ENCODE data around the gene TMEM269.
"Not testable (repeated sequence)": the region's sequence is repeated elsewhere in the genome, so short reads cannot be mapped to it uniquely, and the experiment has no call there.

The TMEM269 gene

DNA sequence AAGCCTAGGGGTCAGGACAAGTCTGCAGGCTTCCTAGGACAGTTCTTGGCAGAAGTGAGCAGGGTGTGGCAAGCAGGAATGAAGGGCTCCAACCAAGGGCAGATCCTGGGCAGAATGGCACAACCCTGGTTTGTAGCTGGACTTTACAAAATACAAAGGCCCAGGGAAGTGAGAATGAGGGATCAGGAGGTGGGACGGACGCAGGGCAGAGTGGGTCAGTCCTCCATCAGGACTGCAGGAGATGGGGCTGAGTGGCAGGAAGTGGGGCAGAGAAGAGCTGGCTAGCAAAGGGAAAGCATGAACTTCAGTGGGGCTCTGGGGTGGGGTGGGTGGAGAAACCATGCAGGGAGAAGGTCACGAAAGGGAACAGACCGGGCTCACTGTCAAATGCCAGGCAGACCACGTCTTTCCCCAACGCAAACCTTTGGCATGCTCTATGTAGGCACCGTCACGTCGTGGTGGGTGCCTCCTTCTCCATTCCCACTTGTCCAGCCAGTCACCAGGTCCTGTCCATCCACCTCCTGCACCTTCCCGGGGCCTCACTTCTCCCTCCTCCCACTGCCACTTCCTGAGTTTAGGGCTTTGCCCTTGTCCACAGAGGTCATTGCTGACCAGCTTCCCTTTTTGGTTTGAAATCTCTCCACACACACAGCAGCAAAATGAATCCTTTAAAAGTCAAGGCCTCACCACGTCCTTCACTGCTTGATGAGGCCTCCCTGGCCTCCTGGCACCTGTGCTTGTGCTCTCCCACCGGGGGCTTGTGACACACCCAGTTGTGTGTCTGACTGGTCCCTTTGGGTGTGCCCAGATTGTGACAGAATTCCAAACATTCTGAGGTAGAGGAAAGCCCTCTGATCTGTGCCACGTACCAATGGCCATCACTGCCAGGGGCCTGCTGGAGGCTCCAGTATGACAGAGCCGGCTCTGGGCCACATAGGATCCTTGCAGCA is 36.1 kb upstream of the TMEM269 start:
- Histone ChIP-seq H3K4me1 (ENCODE audit: control insufficient read depth, insufficient read depth, low read length) (no peaks in the 10 kb centered on the region), H3K4me3 (ENCODE audit: low read depth, low read length) (no peak overlapping the region), H3K36me3 (ENCODE audit: control insufficient read depth in 2 of 2, insufficient read depth in 1 of 2, low read length in 2 of 2) (peaks cover 3 to 74% of the 10 kb centered on the region in 2 experiments; a peak in 2 of 3 replicates), H3K9me3 (ENCODE audit: control insufficient read depth, insufficient read depth, low read depth, low read length) (no peaks in the 10 kb centered on the region), H3K27ac (ENCODE audit: extremely low read depth, low read depth, low read length) (no peak overlapping the region)
- ChIA-PET POLR2A (no interaction called here), CTCF (interaction anchor here (0.9 to 1.6 kb wide), 4 partner anchors 11 to 210 kb away, joined by 3 to 6 read pairs (median 3); no protein-coding TSS in a partner anchor)
- TF ChIP-seq ZBTB21 (tag by site-specific recombination; IDR thresholded peaks at IDR 0.05) = no peak
- no peak for TF ChIP-seq SP3 (tag by site-specific recombination; IDR thresholded peaks at IDR 0.05)
- TF ChIP-seq ZFHX2 (tag by site-specific recombination; conservative IDR thresholded peaks at IDR 0.05) = no peak
- no peak for TF ChIP-seq ZBTB8A (tag by site-specific recombination; IDR thresholded peaks at IDR 0.05)

DNA sequence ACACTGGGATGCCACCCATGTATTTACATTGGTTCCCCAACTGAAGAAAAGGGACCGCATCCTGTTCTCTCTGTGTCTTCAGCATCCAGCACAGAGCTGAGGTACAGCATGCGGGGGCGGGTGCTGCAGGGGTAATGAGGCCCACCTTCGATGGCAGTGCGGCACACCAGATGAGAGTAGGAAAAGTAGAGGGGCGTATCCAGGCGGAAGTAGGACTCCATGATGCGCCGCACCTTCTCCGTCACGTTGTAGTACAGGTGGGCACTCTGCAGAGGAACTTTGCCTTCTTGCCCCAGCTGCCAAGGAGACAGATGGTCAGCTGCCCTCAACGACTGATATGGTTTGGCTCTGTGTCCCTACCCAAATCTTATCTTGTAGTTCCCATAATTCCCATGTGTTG is 34.8 kb upstream of the TMEM269 start:
- POLR2A ChIA-PET = no interaction called here

DNA sequence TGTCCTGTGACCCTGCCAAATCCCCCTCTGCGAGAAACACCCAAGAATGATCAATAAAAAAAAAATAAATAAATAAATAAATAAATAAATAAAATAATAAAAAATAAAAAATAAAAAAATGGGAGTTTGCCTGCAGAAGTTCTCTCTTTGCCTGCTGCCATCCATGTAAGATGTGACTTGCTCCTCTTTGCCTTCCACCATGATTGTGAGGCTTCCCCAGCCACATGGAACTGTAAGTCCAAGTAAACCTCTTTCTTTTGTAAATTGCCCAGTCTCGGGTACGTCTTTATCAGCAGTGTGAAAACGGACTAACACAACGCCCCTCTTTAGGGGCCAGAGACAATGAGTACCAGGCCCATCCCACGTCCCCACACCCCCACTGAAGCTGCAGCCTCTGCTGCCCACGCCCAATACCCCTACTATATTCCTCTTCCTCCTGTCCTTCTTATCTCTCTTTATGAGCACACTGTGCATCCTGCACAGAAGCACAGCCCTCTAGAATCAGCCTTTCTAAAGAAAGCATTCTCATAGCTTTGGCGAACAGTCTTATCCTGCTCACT is 33.2 kb upstream of the TMEM269 start:
- H3K9me3 ChIP-seq (ENCODE audit: control insufficient read depth, insufficient read depth, low read depth, low read length); H3K4me1 ChIP-seq (ENCODE audit: control insufficient read depth, insufficient read depth, low read length); H3K4me3 ChIP-seq (ENCODE audit: low read depth, low read length); H3K27ac ChIP-seq (ENCODE audit: extremely low read depth, low read depth, low read length): not testable (repeated sequence)
- 0 out of 2 replicates have a peak, but pooled peaks have one; percentile 9 for TF ChIP-seq EGR2 (tag by site-specific recombination; IDR thresholded peaks at IDR 0.05; ENCODE audit: low read depth)
- peaks cover 6 to 89% of the 10 kb centered on the region in 2 experiments; a peak in 2 of 3 replicates for H3K36me3 ChIP-seq (ENCODE audit: control insufficient read depth in 2 of 2, insufficient read depth in 1 of 2, low read length in 2 of 2)
- ChIA-PET POLR2A (interaction anchor here (1.7 kb wide), 1 partner anchor 15 kb away, joined by 9 read pairs; the partner anchor contains the start of genes C1orf50 and P3H1), CTCF (interaction anchor here (0.6 kb wide), 1 partner anchor 179 kb away, joined by 3 read pairs; no protein-coding TSS in a partner anchor)

More for the DNA sequence above, 34.8 kb upstream of the TMEM269 start:
- Histone ChIP-seq H3K4me1 (ENCODE audit: control insufficient read depth, insufficient read depth, low read length) (no peaks in the 10 kb centered on the region), H3K36me3 (ENCODE audit: control insufficient read depth in 2 of 2, insufficient read depth in 1 of 2, low read length in 2 of 2) (peaks cover 6 to 87% of the 10 kb centered on the region in 2 experiments; a peak in 2 of 3 replicates), H3K4me3 (ENCODE audit: low read depth, low read length) (no peak overlapping the region), H3K9me3 (ENCODE audit: control insufficient read depth, insufficient read depth, low read depth, low read length) (no peaks in the 10 kb centered on the region), H3K27ac (ENCODE audit: extremely low read depth, low read depth, low read length) (no peak overlapping the region)
- no peak for TF ChIP-seq ZNF792 (tag by site-specific recombination; IDR thresholded peaks at IDR 0.05)
- TF ChIP-seq ZNF416 (tag by site-specific recombination; IDR thresholded peaks at IDR 0.05) = no peak
- no peak for TF ChIP-seq YY2 (tag by site-specific recombination; IDR thresholded peaks at IDR 0.05)
- CTCF ChIA-PET = no interaction called here

DNA sequence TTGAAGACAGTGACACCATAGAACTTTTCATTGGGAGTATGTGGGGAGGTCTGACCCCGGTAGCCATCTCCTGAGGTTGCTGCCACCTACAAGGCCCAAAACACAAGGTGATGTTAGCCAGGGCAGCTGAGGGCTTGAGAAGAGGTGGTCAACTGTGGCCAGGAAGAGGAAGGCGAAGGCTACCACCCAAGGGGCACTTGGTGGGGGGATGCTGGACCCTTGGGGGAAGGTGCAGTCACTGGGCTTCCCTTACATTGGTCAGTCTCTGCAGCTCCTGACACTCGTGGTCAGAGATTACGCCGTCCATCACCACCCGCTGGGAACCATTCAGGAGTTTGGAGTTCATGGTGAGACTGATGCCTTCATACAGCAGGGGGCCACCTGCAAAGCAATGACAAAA is 32.5 kb upstream of the TMEM269 start:
- H3K27ac ChIP-seq (ENCODE audit: extremely low read depth, low read depth, low read length) = no peak overlapping the region
- no peaks in the 10 kb centered on the region for H3K9me3 ChIP-seq (ENCODE audit: control insufficient read depth, insufficient read depth, low read depth, low read length)
- H3K36me3 ChIP-seq (ENCODE audit: control insufficient read depth in 2 of 2, insufficient read depth in 1 of 2, low read length in 2 of 2) = peaks cover 6 to 89% of the 10 kb centered on the region in 2 experiments; a peak in 2 of 3 replicates
- POLR2A ChIA-PET = interaction anchor here (1.7 kb wide), 1 partner anchor 15 kb away, joined by 9 read pairs; the partner anchor contains the start of genes C1orf50 and P3H1
- no peaks in the 10 kb centered on the region for H3K4me1 ChIP-seq (ENCODE audit: control insufficient read depth, insufficient read depth, low read length)
- no peak overlapping the region for H3K4me3 ChIP-seq (ENCODE audit: low read depth, low read length)
- TF ChIP-seq, protein P1, sequence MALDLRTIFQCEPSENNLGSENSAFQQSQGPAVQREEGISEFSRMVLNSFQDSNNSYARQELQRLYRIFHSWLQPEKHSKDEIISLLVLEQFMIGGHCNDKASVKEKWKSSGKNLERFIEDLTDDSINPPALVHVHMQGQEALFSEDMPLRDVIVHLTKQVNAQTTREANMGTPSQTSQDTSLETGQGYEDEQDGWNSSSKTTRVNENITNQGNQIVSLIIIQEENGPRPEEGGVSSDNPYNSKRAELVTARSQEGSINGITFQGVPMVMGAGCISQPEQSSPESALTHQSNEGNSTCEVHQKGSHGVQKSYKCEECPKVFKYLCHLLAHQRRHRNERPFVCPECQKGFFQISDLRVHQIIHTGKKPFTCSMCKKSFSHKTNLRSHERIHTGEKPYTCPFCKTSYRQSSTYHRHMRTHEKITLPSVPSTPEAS (tag by site-specific recombination; IDR thresholded peaks at IDR 0.05) = no peak
- TF ChIP-seq, protein P2, sequence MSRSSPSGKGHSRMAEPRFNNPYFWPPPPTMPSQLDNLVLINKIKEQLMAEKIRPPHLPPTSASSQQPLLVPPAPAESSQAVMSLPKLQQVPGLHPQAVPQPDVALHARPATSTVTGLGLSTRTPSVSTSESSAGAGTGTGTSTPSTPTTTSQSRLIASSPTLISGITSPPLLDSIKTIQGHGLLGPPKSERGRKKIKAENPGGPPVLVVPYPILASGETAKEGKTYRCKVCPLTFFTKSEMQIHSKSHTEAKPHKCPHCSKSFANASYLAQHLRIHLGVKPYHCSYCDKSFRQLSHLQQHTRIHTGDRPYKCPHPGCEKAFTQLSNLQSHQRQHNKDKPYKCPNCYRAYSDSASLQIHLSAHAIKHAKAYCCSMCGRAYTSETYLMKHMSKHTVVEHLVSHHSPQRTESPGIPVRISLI (tag by site-specific recombination; IDR thresholded peaks at IDR 0.05) = no peak
- TF ChIP-seq ZNF2 (tag by site-specific recombination; IDR thresholded peaks at IDR 0.05) = no peak
- TF ChIP-seq ZSCAN16 (tag by site-specific recombination; IDR thresholded peaks at IDR 0.05) = no peak
- no peak for TF ChIP-seq ZNF112 (tag by site-specific recombination; IDR thresholded peaks at IDR 0.05)
- TF ChIP-seq BCL11A (tag by site-specific recombination; IDR thresholded peaks at IDR 0.05; ENCODE audit: low read depth) = no peak
- TF ChIP-seq OVOL3 (tag by site-specific recombination; IDR thresholded peaks at IDR 0.05) = no peak
- TF ChIP-seq ZFP3 (tag by site-specific recombination; IDR thresholded peaks at IDR 0.05; ENCODE audit: low read depth) = no peak
- no peak for TF ChIP-seq ZNF837 (tag by site-specific recombination; IDR thresholded peaks at IDR 0.05)
- CTCF ChIA-PET = interaction anchor here (0.6 kb wide), 1 partner anchor 180 kb away, joined by 3 read pairs; no protein-coding TSS in a partner anchor
